ENCODE measurements around the gene CRTC2. TPM values are rescaled to one million over a fixed set of nuclear protein-coding genes. Genes with fewer than 3 reads are reported as not detected.

The CRTC2 gene
- polyA plus RNA-seq, 1 donor from 2014 or later: 12.1 TPM

GRCh38 chr1:153967107-153967999 lies 8.9 kb upstream of the CRTC2 start, which contains the start of gene CREB3L4:
TSS of gene CREB3L4 (plus strand) at chr1:153967902. CDS start at chr1:153968526, 624 bp downstream.
- peak within 1 kb of the TSS; percentile 69 for H3K4me2 ChIP-seq (ENCODE audit: low read length)
- H3K27me3 ChIP-seq (ENCODE audit: insufficient read depth, low read depth, low read length): no peaks in the 10 kb centered on the region
- peak within 1 kb of the TSS; percentile 69 for H3K9ac ChIP-seq (ENCODE audit: low read length)
- H3K9me2 ChIP-seq (ENCODE audit: insufficient read depth, low read length): no peaks in the 10 kb centered on the region
- H2AFZ ChIP-seq (ENCODE audit: low read depth, low read length): peak within 1 kb of the TSS; percentile 59
- peak within 1 kb of the TSS; percentile 83 for H3K27ac ChIP-seq (ENCODE audit: low read length)
- no peaks in the 10 kb centered on the region for H4K20me1 ChIP-seq (ENCODE audit: insufficient read depth)
- H3F3A ChIP-seq (ENCODE audit: insufficient read depth, low read length, poor library complexity, severe bottlenecking): peaks cover 4% of the 10 kb centered on the region
- H3K4me3 ChIP-seq (ENCODE audit: low read length): peak within 1 kb of the TSS; percentile 91
- H3K9me3 ChIP-seq (ENCODE audit: low read length): no peaks in the 10 kb centered on the region
- peaks cover 16% of the 10 kb centered on the region for H3K79me2 ChIP-seq (replicated peaks; ENCODE audit: insufficient read depth, low read length)
- TF ChIP-seq SMC3 (conservative IDR thresholded peaks at IDR 0.05; ENCODE audit: poor library complexity): no peak
- TF ChIP-seq POLR2AphosphoS5 (IDR thresholded peaks at IDR 0.05): peak; percentile 75
- TF ChIP-seq RAD21 (conservative IDR thresholded peaks at IDR 0.05): peak; percentile 8
- peak; percentile 12 for TF ChIP-seq TAF1 (IDR thresholded peaks at IDR 0.05; ENCODE audit: low read depth)
- no peak for TF ChIP-seq EZH2 (IDR thresholded peaks at IDR 0.05; ENCODE audit: borderline replicate concordance, insufficient read depth, low read length, poor library complexity, severe bottlenecking)
- TF ChIP-seq CTCF (IDR thresholded peaks at IDR 0.05; ENCODE audit: poor library complexity, severe bottlenecking): peak; percentile 77
- peak; percentile 73 for TF ChIP-seq REST (IDR thresholded peaks at IDR 0.05; ENCODE audit: borderline replicate concordance)
- TF ChIP-seq MXI1 (conservative IDR thresholded peaks at IDR 0.05; ENCODE audit: poor library complexity, severe bottlenecking): peak; percentile 97
- TF ChIP-seq EP300 (conservative IDR thresholded peaks at IDR 0.05; ENCODE audit: poor library complexity, severe bottlenecking): peak; percentile 29
- no peaks in the 10 kb centered on the region for H3K36me3 ChIP-seq (ENCODE audit: insufficient read depth, low read length)

- Histone ChIP-seq H3K9ac (ENCODE audit: low read length) (peak overlapping the region; percentile 84), H3F3A (ENCODE audit: insufficient read depth, low read length, poor library complexity, severe bottlenecking) (peaks cover 4% of the 10 kb centered on the region), H4K20me1 (ENCODE audit: insufficient read depth) (no peaks in the 10 kb centered on the region), H3K79me2 (replicated peaks; ENCODE audit: insufficient read depth, low read length) (peaks cover 25% of the 10 kb centered on the region), H3K9me3 (ENCODE audit: low read length) (no peaks in the 10 kb centered on the region), H3K4me2 (ENCODE audit: low read length) (peak overlapping the region; percentile 94), H3K36me3 (ENCODE audit: insufficient read depth, low read length) (no peaks in the 10 kb centered on the region), H3K27ac (ENCODE audit: low read length) (peak overlapping the region; percentile 81), H3K27me3 (ENCODE audit: insufficient read depth, low read depth, low read length) (no peaks in the 10 kb centered on the region), H3K9me2 (ENCODE audit: insufficient read depth, low read length) (no peaks in the 10 kb centered on the region), H3K4me3 (ENCODE audit: low read length) (peak overlapping the region; percentile 90), H2AFZ (ENCODE audit: low read depth, low read length) (peak overlapping the region; percentile 79)
- TF ChIP-seq CTCF (IDR thresholded peaks at IDR 0.05; ENCODE audit: poor library complexity, severe bottlenecking) (no peak), EP300 (conservative IDR thresholded peaks at IDR 0.05; ENCODE audit: poor library complexity, severe bottlenecking) (no peak), RAD21 (conservative IDR thresholded peaks at IDR 0.05) (no peak), MXI1 (conservative IDR thresholded peaks at IDR 0.05; ENCODE audit: poor library complexity, severe bottlenecking) (no peak), TAF1 (IDR thresholded peaks at IDR 0.05; ENCODE audit: low read depth) (no peak), EZH2 (IDR thresholded peaks at IDR 0.05; ENCODE audit: borderline replicate concordance, insufficient read depth, low read length, poor library complexity, severe bottlenecking) (no peak), REST (IDR thresholded peaks at IDR 0.05; ENCODE audit: borderline replicate concordance) (no peak), POLR2AphosphoS5 (IDR thresholded peaks at IDR 0.05) (no peak), SMC3 (conservative IDR thresholded peaks at IDR 0.05; ENCODE audit: poor library complexity) (no peak)
Observed at GRCh38 chr1:153963850-153964331, 5.5 kb upstream of the CRTC2 start.

Measured in neural cell (in vitro differentiated cells).